SU-DHL-6 (cell line): ENCODE results near the gene TFIP11.

ENCODE experiments used
- H2AFZ ChIP-seq: fragments of 200-600 bp; sonication (generic); 2 replicates; pipeline ENCODE4 v1.6.1; 2014; ENCODE audit warnings: low read depth, mild to moderate bottlenecking, moderate library complexity, mixed read lengths, antibody characterized with exemption, low read length; ENCODE audit not compliant: severe bottlenecking
- H3F3A ChIP-seq: fragments of 200-600 bp; shearing (Covaris generic); 2 replicates; pipeline ENCODE4 v1.6.0; 2016; ENCODE audit warnings: antibody characterized with exemption, mild to moderate bottlenecking; ENCODE audit not compliant: insufficient read depth
- H3K27ac ChIP-seq: fragments of 200-600 bp; sonication (generic); 2 replicates; pipeline ENCODE4 v1.5.1; 2016; ENCODE audit warnings: low read depth, mild to moderate bottlenecking, low read length, moderate library complexity, mixed read lengths
- H3K27me3 ChIP-seq: fragments of 200-600 bp; sonication (generic), shearing (Covaris generic); 2 replicates; pipeline ENCODE4 v1.6.0; 2014; ENCODE audit warnings: mild to moderate bottlenecking, low read length
- H3K36me3 ChIP-seq: fragments of 200-600 bp; sonication (generic); 2 replicates; pipeline ENCODE4 v1.6.1; 2014; ENCODE audit warnings: mild to moderate bottlenecking, low read length, mixed read lengths
- H3K4me2 ChIP-seq: fragments of 300-600, 200-600 bp; shearing (Covaris generic), sonication (generic); 2 replicates; pipeline ENCODE4 v1.6.0; 2014; ENCODE audit warnings: low read length, low read depth, mild to moderate bottlenecking; ENCODE audit not compliant: poor library complexity, severe bottlenecking
- H3K4me3 ChIP-seq: fragments of 200-600 bp; sonication (generic); 2 replicates; pipeline ENCODE4 v1.5.1; 2014; ENCODE audit warnings: antibody characterized with exemption, low read length, mild to moderate bottlenecking, mixed read lengths; ENCODE audit not compliant: insufficient read depth, poor library complexity, severe bottlenecking
- H3K79me2 ChIP-seq: fragments of 200-600 bp; sonication (generic); 2 replicates; pipeline ENCODE4 v1.6.1; 2014; ENCODE audit warnings: mild to moderate bottlenecking, low read length, moderate library complexity; ENCODE audit not compliant: insufficient read depth
- H3K9ac ChIP-seq: fragments of 200-600 bp; sonication (generic); 2 replicates; pipeline ENCODE4 v1.7.0; 2014; ENCODE audit warnings: mild to moderate bottlenecking, low read length
- H3K9me2 ChIP-seq: fragments of 200-600 bp; sonication (generic); replicated peaks from 2 replicates; pipeline ENCODE4 v1.6.1; 2014; ENCODE audit warnings: low read length; ENCODE audit not compliant: insufficient read depth
- H3K9me3 ChIP-seq: fragments of 200-600 bp; sonication (generic); 2 replicates; pipeline ENCODE4 v1.6.1; 2014; ENCODE audit warnings: low read length, mixed read lengths; ENCODE audit not compliant: insufficient read depth
- H4K20me1 ChIP-seq: fragments of 200-600 bp; sonication (generic); 2 replicates; pipeline ENCODE4 v1.6.1; 2014; ENCODE audit warnings: low read depth, mild to moderate bottlenecking, antibody characterized with exemption, low read length, moderate library complexity, mixed read lengths
- EZH2phosphoT487 ChIP-seq: fragments of 200-600 bp; sonication (generic), shearing (Covaris generic); conservative IDR thresholded peaks from 2 replicates; pipeline ENCODE4 v1.6.1; 2018; ENCODE audit warnings: mild to moderate bottlenecking, antibody characterized with exemption, low read length, moderate library complexity, mixed read lengths
- TF ChIP-seq, protein P1 (sequence below): fragments of 200-600 bp; sonication (generic); IDR thresholded peaks from one replicate; pipeline ENCODE4 v1.5.1; 2017; ENCODE audit warnings: antibody characterized with exemption, mild to moderate bottlenecking, low read length, moderate library complexity; ENCODE audit not compliant: insufficient read depth, poor library complexity, severe bottlenecking

TFIP11 gene

DNA sequence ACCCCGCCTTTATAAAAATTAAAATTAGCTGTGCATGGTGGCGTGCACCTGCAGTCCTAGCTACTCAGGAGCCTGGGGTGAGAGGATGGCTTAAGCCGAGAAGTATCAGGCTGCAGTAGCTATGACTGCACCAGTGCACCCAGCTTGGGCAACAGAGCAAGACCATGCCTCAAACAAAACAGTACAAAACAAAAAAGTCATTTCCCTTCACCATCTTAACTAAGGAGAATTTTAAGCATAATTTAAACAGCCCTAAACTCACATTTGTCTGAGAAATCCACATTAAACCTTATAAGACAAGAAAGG, 23.3 kb upstream of the TFIP11 start:
- TF ChIP-seq, protein P1, sequence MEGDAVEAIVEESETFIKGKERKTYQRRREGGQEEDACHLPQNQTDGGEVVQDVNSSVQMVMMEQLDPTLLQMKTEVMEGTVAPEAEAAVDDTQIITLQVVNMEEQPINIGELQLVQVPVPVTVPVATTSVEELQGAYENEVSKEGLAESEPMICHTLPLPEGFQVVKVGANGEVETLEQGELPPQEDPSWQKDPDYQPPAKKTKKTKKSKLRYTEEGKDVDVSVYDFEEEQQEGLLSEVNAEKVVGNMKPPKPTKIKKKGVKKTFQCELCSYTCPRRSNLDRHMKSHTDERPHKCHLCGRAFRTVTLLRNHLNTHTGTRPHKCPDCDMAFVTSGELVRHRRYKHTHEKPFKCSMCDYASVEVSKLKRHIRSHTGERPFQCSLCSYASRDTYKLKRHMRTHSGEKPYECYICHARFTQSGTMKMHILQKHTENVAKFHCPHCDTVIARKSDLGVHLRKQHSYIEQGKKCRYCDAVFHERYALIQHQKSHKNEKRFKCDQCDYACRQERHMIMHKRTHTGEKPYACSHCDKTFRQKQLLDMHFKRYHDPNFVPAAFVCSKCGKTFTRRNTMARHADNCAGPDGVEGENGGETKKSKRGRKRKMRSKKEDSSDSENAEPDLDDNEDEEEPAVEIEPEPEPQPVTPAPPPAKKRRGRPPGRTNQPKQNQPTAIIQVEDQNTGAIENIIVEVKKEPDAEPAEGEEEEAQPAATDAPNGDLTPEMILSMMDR: no peak
- no peak for TF ChIP-seq EZH2phosphoT487
- no peaks in the 10 kb centered on the region for H3K9me2 ChIP-seq
- H3K27me3 ChIP-seq: no peaks in the 10 kb centered on the region
- peak overlapping the region; percentile 9 for H3K4me3 ChIP-seq
- no peak overlapping the region for H2AFZ ChIP-seq
- no peaks in the 10 kb centered on the region for H4K20me1 ChIP-seq
- H3K36me3 ChIP-seq: no peaks in the 10 kb centered on the region
- peak overlapping the region; percentile 90 for H3K4me2 ChIP-seq
- peak overlapping the region; percentile 99 for H3K27ac ChIP-seq
- peak overlapping the region; percentile 65 for H3K9ac ChIP-seq
- no peaks in the 10 kb centered on the region for H3K9me3 ChIP-seq
- H3F3A ChIP-seq: peaks cover 27% of the 10 kb centered on the region
- no peaks in the 10 kb centered on the region for H3K79me2 ChIP-seq

DNA sequence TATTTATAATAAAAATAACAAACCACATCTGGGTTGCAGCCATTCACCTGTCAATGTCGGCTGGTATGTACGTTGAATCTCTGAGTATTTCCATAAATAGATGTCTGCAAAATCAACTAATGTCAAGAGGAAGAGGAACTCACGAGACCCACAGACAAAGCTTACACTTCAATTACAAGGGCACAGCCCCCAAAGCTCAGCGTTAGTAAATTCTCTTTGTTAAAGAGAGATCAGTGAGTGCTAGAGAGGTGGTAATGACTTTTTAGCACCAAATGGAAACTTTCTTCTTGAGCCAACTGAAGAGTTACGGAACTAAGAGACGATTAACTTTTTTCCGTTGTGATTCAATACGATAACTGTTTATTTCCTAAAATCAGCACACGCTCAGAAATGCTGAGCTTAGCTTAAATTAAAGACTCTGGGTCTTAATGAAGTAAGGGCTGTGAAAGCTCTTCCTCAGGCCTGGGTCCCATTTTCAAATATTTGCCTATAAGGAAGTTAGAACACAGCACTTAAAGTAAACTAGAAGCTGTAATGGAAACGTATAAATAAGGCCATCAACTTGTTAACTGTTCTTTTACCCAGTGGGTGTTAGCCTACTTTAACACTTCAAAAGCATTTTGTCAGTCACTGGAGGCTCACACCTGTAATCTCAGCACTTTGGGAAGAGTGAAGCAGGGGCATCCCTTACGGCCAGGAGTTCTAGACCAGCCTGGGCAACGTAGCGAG, 22.8 kb upstream of the TFIP11 start:
- Histone ChIP-seq H3K4me2 (peak overlapping the region; percentile 90), H3K27ac (peak overlapping the region; percentile 99), H3K9ac (peak overlapping the region; percentile 65), H3K36me3 (no peaks in the 10 kb centered on the region), H3K4me3 (peak overlapping the region; percentile 9), H3K9me3 (no peaks in the 10 kb centered on the region), H3K27me3 (no peaks in the 10 kb centered on the region), H3F3A (peaks cover 27% of the 10 kb centered on the region), H2AFZ (peak overlapping the region; percentile 12), H3K79me2 (no peaks in the 10 kb centered on the region), H4K20me1 (no peaks in the 10 kb centered on the region), H3K9me2 (no peaks in the 10 kb centered on the region)
- no peak for TF ChIP-seq EZH2phosphoT487
- TF ChIP-seq, protein P1: no peak

DNA sequence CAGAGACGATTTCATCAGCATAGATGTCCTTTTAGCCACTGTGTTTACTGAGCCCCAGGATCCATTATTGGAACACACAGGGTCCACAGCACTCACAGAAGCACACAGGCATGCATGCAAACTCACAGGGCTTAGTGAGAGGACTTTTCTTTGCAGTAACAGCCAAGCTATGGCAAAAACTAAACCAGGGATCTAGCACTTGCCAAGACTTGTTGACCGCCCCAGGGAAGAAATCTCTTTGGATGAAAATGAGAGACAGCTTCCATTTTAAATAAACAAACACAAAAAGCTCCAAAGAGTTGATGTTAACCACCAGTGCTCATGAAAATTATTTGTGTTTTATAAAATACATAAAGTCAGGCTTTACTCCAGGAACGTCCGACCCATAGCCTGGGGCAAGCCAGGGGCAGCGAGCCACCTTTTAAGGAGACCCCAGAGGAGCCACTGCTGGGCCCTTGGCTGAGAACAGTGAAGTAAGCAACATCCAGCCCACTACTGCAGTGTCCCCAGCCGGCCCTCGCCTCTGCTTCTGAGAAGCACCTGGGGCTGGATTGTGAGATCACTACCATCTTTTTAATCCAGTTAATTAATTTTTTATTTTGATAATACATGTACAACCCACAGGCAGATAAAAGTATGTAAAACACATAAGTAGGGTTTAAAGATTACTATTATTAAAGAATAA, 22.0 kb upstream of the TFIP11 start:
- H3K9me2 ChIP-seq: no peaks in the 10 kb centered on the region
- H3K9me3 ChIP-seq: no peaks in the 10 kb centered on the region
- H3F3A ChIP-seq: peaks cover 27% of the 10 kb centered on the region
- no peaks in the 10 kb centered on the region for H4K20me1 ChIP-seq
- H3K4me2 ChIP-seq: peak overlapping the region; percentile 90
- no peaks in the 10 kb centered on the region for H3K79me2 ChIP-seq
- no peaks in the 10 kb centered on the region for H3K36me3 ChIP-seq
- peak overlapping the region; percentile 3 for H2AFZ ChIP-seq
- no peaks in the 10 kb centered on the region for H3K27me3 ChIP-seq
- peak overlapping the region; percentile 65 for H3K9ac ChIP-seq
- peak overlapping the region; percentile 99 for H3K27ac ChIP-seq
- H3K4me3 ChIP-seq: peak overlapping the region; percentile 39
- TF ChIP-seq EZH2phosphoT487: no peak
- TF ChIP-seq, protein P1: no peak
